Fibroblast of lung (primary cell): Measurements from ENCODE around the gene CTXN3.
"Not testable (repeated sequence)": the region's sequence is repeated elsewhere in the genome, so short reads cannot be mapped to it uniquely, and the experiment has no call there.

Experiments used
- EZH2 ChIP-seq: IDR thresholded peaks from 2 replicates; pipeline ENCODE4 v1.5.1; 2012; ENCODE audit warnings: low read length, control low read depth, mild to moderate bottlenecking; ENCODE audit errors: missing control alignments
- TF ChIP-seq, protein P1 (sequence below), 2 donors: IDR thresholded peaks in 1 of 2; conservative IDR thresholded peaks in 1 of 2; 1 replicate in 1 of 2; 2 replicates in 1 of 2; pipeline ENCODE4 v1.5.1; 2011 to 2012; ENCODE audit warnings: low read length in 2 of 2, control low read depth in 1 of 2, inconsistent platforms in 1 of 2, low read depth in 1 of 2, mild to moderate bottlenecking in 1 of 2

DNA sequence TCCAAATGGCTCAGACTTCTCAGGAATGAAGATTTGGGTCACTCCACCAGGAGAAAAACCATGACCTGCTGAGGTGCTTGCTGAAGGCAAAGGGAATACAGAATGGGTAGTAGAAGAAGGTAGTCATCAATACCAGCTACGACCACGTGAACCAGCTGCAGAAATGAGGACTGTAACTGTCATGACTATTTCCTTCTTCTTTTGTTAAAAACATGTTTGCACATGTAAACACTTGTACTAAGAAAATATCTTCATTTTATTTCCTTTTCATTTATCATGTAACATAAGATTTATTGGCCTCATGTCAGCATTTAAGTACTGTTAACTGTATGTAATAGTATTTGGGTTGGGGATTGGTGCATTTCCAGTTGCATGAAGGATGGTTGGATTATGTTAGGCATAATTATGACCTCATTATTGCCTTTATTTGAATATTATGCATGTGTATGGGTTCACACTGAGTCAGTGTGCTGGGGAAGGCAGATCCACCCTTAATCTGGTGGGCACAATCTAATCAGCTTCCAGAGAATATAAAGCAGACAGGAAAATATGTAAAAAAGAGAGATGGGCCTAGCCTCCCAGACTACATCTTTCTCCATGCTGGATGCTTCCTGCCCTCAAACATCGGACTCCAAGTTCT, 30.9 kb downstream of the CTXN3 start:
- TF ChIP-seq, protein P1, sequence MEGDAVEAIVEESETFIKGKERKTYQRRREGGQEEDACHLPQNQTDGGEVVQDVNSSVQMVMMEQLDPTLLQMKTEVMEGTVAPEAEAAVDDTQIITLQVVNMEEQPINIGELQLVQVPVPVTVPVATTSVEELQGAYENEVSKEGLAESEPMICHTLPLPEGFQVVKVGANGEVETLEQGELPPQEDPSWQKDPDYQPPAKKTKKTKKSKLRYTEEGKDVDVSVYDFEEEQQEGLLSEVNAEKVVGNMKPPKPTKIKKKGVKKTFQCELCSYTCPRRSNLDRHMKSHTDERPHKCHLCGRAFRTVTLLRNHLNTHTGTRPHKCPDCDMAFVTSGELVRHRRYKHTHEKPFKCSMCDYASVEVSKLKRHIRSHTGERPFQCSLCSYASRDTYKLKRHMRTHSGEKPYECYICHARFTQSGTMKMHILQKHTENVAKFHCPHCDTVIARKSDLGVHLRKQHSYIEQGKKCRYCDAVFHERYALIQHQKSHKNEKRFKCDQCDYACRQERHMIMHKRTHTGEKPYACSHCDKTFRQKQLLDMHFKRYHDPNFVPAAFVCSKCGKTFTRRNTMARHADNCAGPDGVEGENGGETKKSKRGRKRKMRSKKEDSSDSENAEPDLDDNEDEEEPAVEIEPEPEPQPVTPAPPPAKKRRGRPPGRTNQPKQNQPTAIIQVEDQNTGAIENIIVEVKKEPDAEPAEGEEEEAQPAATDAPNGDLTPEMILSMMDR (conservative IDR thresholded peaks at IDR 0.05 in 1 of 2, IDR thresholded peaks at IDR 0.05 in 1 of 2; ENCODE audit: low read depth in 1 of 2, low read length in 2 of 2) = not testable (repeated sequence)
- TF ChIP-seq EZH2 = not testable (repeated sequence)
